Activated naive CD4-positive, alpha-beta T cell treated with Interleukin-2 at 50 U/mL for 16 hours (primary cell): ENCODE measurements around the gene DOCK8.
A peak's percentile ranks its signal among the peaks of the same experiment; 100 is the strongest.

Experiments
- DNase-seq: peaks from one replicate; pipeline ENCODE4 v3.0.0-alpha.2; 2020

The DOCK8 gene

GRCh38 chr9:436482-436881 is 221.8 kb downstream of the DOCK8 start:
- no peak for DNase-seq

GRCh38 chr9:437066-437465 is 222.4 kb downstream of the DOCK8 start:
- no peak for DNase-seq

DNA sequence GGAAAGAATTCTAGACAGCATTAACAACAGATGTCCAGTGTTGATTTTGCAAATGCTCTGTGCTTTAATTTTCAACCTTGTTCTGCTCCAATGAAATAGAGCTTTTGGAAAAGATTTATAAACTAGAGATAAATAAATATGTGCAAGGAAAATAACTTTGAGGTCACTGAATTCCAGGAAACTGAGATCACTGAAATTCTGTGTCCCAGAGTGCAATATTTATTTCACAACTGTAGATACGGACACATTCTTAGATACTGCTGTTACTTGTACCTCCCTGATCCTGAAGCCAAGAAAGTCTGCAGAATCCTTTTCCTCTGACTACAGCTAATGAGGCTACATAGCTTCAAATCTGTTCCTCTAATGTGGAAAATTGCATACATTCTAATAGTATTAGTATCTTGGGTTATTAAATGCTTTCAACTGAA is 222.9 kb downstream of the DOCK8 start:
- DNase-seq, result no peak

- no peak for DNase-seq
These were observed 223.4 kb downstream of the DOCK8 start for GRCh38 chr9:438066-438465.

DNA sequence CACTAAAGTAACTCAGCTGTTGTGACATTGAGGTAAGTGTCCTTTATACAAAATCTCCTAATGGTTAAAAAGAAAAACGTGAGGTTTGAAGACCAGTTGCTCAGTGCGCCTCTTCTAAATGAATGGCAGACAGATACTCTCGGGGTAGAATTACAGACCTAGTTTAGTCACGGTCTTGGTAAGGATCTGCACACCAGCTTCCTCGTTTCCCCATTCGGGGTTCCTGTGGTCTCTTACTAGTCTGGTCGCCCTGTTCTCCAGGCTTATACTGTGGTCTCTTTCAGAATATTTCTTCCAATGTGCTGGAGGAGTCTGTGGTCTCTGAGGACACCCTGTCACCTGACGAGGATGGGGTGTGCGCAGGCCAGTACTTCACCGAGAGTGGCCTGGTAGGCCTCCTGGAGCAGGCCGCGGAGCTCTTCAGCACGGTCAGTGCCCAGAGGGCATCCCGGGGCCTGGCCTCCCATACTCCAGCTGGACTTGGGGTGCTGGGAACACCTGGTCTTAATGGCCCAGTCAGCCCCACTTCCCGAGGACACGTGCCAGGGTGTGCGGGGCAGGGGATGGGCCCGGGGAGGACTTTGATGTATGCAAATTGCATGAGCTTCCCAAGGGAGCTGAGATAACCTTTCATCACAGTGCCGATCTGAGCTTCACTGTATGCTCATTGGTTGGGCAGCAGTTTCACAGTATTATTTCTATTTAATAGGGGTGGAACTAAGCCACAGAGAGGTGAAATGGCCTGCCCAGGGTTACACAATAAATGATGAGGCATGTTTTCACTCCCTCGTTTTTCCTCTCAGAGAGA is 224.5 kb downstream of the DOCK8 start:
- no peak for DNase-seq

DNA sequence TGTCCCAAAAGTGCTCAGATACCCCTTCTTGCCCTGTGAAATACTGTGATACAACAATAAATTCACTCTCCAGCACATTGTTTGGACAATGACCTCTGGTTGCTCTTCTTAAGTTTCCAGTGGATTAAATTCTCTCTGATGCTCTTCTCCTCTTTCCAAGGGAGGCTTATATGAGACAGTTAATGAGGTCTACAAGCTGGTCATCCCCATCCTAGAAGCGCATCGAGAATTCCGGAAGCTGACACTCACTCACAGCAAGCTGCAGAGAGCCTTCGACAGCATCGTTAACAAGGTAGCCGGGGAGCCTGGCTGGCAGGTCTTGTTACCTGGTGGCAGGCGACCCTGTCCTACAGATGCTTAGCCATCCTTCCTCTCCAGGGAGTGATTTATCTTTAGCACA is 226.5 kb downstream of the DOCK8 start:
- no peak for DNase-seq

DNA sequence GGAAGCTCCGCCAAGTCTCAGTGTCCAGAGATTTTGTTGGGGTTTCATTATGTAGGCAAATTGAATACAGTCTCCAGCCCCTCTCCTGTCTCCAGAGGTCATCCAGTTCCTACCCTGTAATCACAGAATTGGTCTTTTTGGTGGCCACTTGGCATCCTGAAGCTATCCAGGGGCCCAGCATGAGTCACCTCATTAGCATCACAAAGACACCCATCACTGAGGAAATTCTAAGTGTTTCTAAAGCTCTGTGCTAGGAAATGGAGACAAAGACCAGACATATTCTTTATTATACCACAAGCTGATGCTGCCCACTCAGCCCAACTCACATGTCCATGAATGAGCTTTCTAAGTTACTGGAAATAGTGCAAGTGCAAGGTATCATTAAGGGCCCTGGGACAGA is 229.9 kb downstream of the DOCK8 start:
- no peak for DNase-seq

DNA sequence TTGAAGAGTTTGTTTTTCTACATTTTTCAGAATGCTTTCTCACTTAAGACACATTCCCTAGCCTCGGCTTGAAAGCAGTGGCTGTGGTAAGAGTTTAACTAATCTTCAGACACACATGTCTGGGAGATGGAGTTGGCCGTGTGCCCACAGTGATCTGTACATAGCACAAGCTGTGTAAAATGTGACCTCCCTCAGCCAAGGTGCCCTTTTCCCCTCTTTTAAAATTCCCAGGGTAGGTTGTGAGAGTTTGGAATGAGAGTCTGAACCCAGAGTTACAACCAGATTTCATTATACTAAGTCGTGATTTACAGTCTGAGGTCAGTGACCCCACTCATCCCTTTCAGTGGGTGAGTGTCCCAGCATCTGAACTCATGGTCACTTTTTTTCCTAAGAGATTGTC is 230.4 kb downstream of the DOCK8 start:
- DNase-seq, result no peak

GRCh38 chr9:446074-446699 is 231.5 kb downstream of the DOCK8 start:
- DNase-seq, result no peak

DNA sequence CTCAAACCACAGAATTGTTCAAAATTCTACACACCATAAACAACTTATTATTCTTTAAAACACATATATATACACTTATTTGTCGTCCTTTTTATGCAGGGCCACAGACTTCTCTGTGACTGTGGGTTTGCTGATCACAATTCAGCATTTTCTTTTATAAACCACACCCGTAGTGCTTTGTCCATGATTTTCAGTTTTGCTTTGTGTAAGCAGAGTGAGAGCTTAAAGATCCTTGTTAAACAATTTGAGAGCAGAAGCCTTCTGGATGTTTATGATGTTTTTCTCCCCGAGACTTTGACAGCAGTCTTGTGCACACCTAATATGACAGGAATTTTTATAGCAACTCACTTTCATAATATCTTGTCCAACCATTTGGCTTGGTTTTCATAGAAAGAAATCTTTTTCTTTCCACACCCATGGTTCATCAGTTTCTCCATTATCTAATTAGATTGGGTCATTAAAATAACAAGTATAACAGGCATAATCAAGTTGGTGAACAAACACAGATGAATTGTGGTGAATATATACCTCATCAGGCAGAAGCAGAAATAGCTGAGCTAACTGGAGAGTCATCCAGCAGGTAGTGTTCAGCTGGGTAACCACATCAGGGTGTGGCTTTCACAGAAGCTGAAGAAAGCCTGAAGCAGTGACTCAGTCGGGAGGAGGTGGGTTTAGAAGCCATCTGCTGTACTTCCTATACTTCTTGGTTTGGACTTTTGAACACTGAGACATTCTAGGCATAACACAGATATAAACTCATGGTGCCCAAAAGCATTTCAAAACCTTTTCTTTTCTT is 232.8 kb downstream of the DOCK8 start:
- DNase-seq, result peak; percentile 63

DNA sequence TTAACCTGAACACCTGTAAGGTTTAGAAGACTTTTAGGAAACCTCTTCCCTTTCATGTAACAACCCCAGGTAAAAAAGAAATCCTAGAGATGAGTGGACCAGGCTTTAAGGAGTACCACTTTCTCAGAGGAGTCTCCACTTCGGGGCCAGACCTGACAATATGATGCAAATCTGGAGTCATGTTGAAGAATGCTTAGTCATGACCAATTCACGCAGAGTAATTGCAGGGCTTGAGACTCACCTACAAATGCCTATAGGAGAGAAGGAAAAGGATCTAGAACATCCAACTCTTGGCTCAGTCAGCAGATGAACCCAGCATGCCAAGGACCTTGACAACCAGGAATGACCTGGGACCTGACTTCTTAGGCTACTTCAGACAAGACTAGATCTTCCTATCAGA is 235.4 kb downstream of the DOCK8 start:
- DNase-seq, result no peak

DNA sequence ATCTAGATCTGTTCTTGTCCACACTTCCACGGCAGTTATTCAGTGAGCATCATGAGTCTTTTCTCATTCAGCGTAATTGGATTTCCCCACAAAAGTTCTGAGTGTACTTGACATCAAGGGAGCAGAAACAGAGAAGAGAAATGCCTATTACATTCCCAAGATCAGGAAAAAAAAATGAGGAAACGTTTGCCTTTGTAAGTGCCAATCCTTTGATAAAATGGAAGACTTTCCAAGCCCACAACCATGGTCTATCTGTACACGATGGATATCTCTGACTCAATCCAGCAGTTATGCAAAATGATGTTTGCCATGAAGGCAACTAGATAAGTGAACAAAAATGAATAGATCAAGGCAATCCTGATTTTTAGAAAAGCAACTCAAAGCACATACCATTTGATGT is 235.9 kb downstream of the DOCK8 start:
- no peak for DNase-seq

GRCh38 chr9:453832-454231 is 239.2 kb downstream of the DOCK8 start:
- no peak for DNase-seq

GRCh38 chr9:456365-456764 is 241.7 kb downstream of the DOCK8 start:
- DNase-seq, result no peak

- DNase-seq, result no peak
These were observed 243.9 kb downstream of the DOCK8 start for GRCh38 chr9:458590-458989.

- no peak for DNase-seq
These were observed 245.1 kb downstream of the DOCK8 start for GRCh38 chr9:459491-460444.

GRCh38 chr9:462121-462520 is 247.5 kb downstream of the DOCK8 start:
- DNase-seq, result no peak

- no peak for DNase-seq
These were observed 247.9 kb downstream of the DOCK8 start for GRCh38 chr9:462606-463005.

DNA sequence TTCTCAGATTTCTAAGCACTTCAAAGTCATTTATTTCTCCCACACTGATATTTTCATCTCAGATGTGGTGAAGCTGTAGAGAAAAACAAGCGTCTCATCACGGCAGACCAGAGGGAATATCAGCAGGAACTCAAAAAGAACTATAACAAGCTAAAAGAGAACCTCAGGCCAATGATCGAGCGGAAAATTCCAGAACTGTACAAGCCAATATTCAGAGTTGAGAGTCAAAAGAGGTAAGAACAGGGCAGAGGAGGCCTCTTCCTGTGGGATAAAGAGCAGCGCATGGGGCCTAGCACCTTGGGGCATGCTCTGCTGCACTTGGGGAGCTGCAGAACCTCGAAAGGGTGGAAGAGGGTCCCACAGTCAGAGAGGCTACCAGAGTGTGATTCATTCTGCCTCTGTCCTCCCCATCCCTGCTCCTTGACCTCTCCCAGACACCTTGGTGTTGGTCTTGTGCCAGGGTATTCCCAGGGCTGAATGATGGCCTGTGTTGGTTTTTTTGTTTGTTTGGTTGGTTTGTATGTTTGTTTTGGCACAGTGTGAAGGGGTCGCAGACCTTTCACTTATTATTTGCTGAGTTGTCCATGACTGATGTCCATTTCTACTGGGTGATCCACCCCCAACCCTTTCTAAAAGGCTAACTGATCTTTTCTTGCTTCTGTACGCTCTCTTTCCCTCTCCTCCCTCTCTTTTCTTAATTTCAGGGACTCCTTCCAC is 248.9 kb downstream of the DOCK8 start:
- no peak for DNase-seq

DNA sequence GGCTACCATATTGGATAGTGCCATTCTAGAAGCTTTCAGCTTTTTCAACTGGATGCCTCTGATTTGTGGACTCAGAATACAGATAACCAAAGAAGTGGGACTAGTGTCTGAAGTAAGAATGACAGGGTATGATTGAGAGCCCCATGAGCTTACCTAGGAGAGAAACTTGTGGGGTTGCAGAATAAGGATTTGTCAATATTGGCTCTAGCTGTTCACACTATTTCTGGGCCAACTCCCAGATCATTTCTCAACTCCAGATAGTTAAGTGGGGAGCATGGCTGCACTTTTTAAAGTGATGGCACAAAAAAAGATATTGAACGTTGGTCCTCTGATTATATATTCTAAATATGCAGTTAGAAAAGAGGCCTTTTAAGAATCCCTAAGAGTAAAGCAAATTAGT is 252.1 kb downstream of the DOCK8 start:
- no peak for DNase-seq

DNA sequence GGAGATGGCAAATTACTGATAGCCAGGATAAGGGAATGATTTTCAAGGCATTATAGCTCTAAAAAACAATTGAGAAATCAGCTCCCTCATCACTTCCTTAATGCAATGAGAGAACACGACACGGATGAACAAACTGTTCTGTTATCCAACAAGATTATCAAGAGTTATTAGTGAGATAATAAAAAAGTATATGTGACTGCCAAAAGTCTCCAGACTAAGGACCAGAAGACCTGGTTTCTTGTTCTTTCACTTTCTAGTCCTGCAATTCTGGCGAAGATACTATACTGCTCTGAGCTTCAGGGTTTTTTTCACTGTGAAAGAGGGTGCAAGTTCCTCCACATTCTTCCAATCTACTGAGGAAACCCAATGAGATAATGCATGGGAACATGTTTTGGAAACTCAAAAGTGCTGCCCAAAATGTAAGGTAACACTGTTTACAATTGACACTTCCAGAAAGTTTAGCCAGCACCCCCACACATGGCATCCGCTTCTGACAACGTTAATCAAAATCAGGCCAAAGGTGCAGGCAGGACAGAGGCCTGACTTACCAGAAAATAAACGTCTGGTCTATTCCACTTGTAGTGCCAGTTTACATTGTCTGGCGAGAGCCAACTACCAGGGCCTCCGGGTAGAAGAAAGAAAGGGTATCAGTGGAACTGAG is 254.2 kb downstream of the DOCK8 start:
- DNase-seq, result peak; percentile 14
